CD4-positive, alpha-beta T cell (primary cell): Measurements from ENCODE around the gene WIZ. TPM values are rescaled to one million over a fixed set of nuclear protein-coding genes. Genes with fewer than 3 reads are reported as not detected.
A peak's percentile ranks its signal among the peaks of the same experiment; 100 is the strongest.

Experiments used
- ATAC-seq: fragments of 200-7000 bp; cut with Tn5 transposase; one replicate; pipeline ENCODE4 v1.10.0; 2022; ENCODE audit warnings: mild to moderate bottlenecking; ENCODE audit not compliant: poor library complexity
- CTCF ChIA-PET: fragments of 350-600 bp; sonication (Branson Sonifier 250); formaldehyde crosslinking; loops from one replicate; lab custom pipeline; 2021; ENCODE audit warnings: antibody characterized with exemption, inconsistent platforms; lab: Charles Lee
- POLR2A ChIA-PET: fragments of 350-600 bp; sonication (Branson Sonifier 250); formaldehyde crosslinking; loops from one replicate; lab custom pipeline; 2021; ENCODE audit warnings: antibody characterized with exemption, inconsistent platforms; lab: Charles Lee
- DNase-seq, 14 experiments: peaks; one replicate each; pipeline ENCODE4 v3.0.0-alpha.2; 2013 to 2020; ENCODE audit warnings: mixed read lengths in 2 of 14
- H3K27ac ChIP-seq, 2 donors: one replicate each; pipeline versions ENCODE4 v1.5.1 to v1.7.0; 2013; ENCODE audit warnings: low read length in 2 of 2, low read depth in 1 of 2, mild to moderate bottlenecking in 1 of 2
- H3K27me3 ChIP-seq, 2 experiments: 1 replicate in 1 of 2; 2 replicates in 1 of 2; pipeline versions ENCODE4 v1.6.1 to v1.7.0; 2013; ENCODE audit warnings: low read length in 2 of 2, control low read depth in 1 of 2, mild to moderate bottlenecking in 1 of 2, moderate library complexity in 1 of 2; ENCODE audit not compliant: insufficient read depth in 2 of 2, control insufficient read depth in 1 of 2
- H3K36me3 ChIP-seq: one replicate; pipeline ENCODE4 v1.6.1; 2013; ENCODE audit warnings: low read length, control low read depth; ENCODE audit not compliant: insufficient read depth
- H3K4me1 ChIP-seq: one replicate; pipeline ENCODE4 v1.6.1; 2013; ENCODE audit warnings: low read length, control low read depth; ENCODE audit not compliant: insufficient read depth
- H3K4me3 ChIP-seq: one replicate; pipeline ENCODE4 v1.5.1; 2013; ENCODE audit warnings: mild to moderate bottlenecking, low read length, moderate library complexity
- H3K9me3 ChIP-seq, 2 experiments: 1 replicate in 1 of 2; 2 replicates in 1 of 2; pipeline versions ENCODE4 v1.6.1 to v1.7.0; 2013; ENCODE audit warnings: low read length in 2 of 2, mild to moderate bottlenecking in 2 of 2, control low read depth in 1 of 2, moderate library complexity in 1 of 2; ENCODE audit not compliant: control insufficient read depth in 1 of 2, insufficient read depth in 1 of 2
- H3K27ac Mint-ChIP-seq: one replicate; pipeline ENCODE4 v1.8.0; 2020; ENCODE audit warnings: mixed read lengths
- H3K27me3 Mint-ChIP-seq: one replicate; pipeline ENCODE4 v1.8.0; 2021; ENCODE audit warnings: mixed read lengths
- H3K36me3 Mint-ChIP-seq: one replicate; pipeline ENCODE4 v1.8.0; 2021; ENCODE audit warnings: low read depth, mixed read lengths
- H3K4me1 Mint-ChIP-seq: one replicate; pipeline ENCODE4 v1.8.0; 2021; ENCODE audit warnings: low read depth, mixed read lengths
- H3K4me3 Mint-ChIP-seq: one replicate; pipeline ENCODE4 v1.8.0; 2020; ENCODE audit warnings: mild to moderate bottlenecking, mixed read lengths
- H3K9me3 Mint-ChIP-seq: one replicate; pipeline ENCODE4 v1.8.0; 2020; ENCODE audit warnings: mixed read lengths
- CTCF ChIP-seq: fragments of 200-600 bp; IDR thresholded peaks from one replicate; pipeline ENCODE4 v1.8.0; 2022; ENCODE audit warnings: antibody characterized with exemption, mild to moderate bottlenecking
- intact Hi-C, 2 experiments: fragments of 100-400 bp; cut with DNase I in 1 of 2; cut with micrococcal nuclease in 1 of 2; formaldehyde crosslinking; loops; one replicate each; pipeline versions ENCODE4 v1.15.1 to v1.9.0; 2023 to 2025; cut with DNase I, micrococcal nuclease
- total RNA-seq, 174 experiments: library from RNA in 2 of 174; stranded (reverse) in 2 of 174; gene quantifications; one replicate each; pipeline ENCODE4 v1.2.3 and lab custom pipeline; 2021 to 2026

Gene WIZ
- total RNA-seq, 2 experiments from 2014 or later: 12.9 to 14.3 TPM

- no peak overlapping the region for H3K4me3 ChIP-seq
- Mint-ChIP-seq H3K27me3 (no peaks in the 10 kb centered on the region), H3K27ac (no peak overlapping the region), H3K9me3 (no peaks in the 10 kb centered on the region), H3K36me3 (peaks cover 76% of the 10 kb centered on the region), H3K4me1 (peaks cover 16% of the 10 kb centered on the region), H3K4me3 (no peak overlapping the region)
- intact Hi-C loops: no loop called here
- DNase-seq (peak in 1 of 14 experiments; percentile 8), ATAC-seq (no peak)
- peaks cover 91% of the 10 kb centered on the region for H3K36me3 ChIP-seq
- ChIA-PET CTCF (interaction anchor here (1.1 kb wide), 1 partner anchor 18 kb away, joined by 3 read pairs; the partner anchor contains the start of gene AKAP8L), POLR2A (interaction anchor here (0.6 to 1.4 kb wide), 2 partner anchors 10 to 22 kb away, joined by 3 read pairs; partner anchors contain the start of gene AKAP8)
- no peak for TF ChIP-seq CTCF
- H3K4me1 ChIP-seq: peaks cover 4% of the 10 kb centered on the region
- no peaks in the 10 kb centered on the region for H3K27me3 ChIP-seq
- no peaks in the 10 kb centered on the region for H3K9me3 ChIP-seq
- H3K27ac ChIP-seq: no peak overlapping the region
These were observed 48.4 kb downstream of the WIZ start for GRCh38 chr19:15401397-15401710.

GRCh38 chr19:15400521-15401396 lies 49.0 kb downstream of the WIZ start:
- H3K27me3 Mint-ChIP-seq: no peaks in the 10 kb centered on the region
- H3K4me3 Mint-ChIP-seq: no peak overlapping the region
- H3K27ac ChIP-seq: no peak overlapping the region
- intact Hi-C loops: no loop called here
- peaks cover 76% of the 10 kb centered on the region for H3K36me3 Mint-ChIP-seq
- H3K36me3 ChIP-seq: peaks cover 92% of the 10 kb centered on the region
- H3K27ac Mint-ChIP-seq: no peak overlapping the region
- H3K9me3 ChIP-seq: no peaks in the 10 kb centered on the region
- ATAC-seq (no peak), DNase-seq (peak in 1 of 14 experiments; percentile 15)
- CTCF ChIA-PET: interaction anchor here (1.1 kb wide), 1 partner anchor 18 kb away, joined by 3 read pairs; the partner anchor contains the start of gene AKAP8L
- H3K4me1 Mint-ChIP-seq: peaks cover 11% of the 10 kb centered on the region
- no peak overlapping the region for H3K4me3 ChIP-seq
- no peaks in the 10 kb centered on the region for H3K9me3 Mint-ChIP-seq
- H3K27me3 ChIP-seq: no peaks in the 10 kb centered on the region
- H3K4me1 ChIP-seq: peaks cover 3% of the 10 kb centered on the region
- POLR2A ChIA-PET: interaction anchor here (0.6 kb wide), 1 partner anchor 22 kb away, joined by 3 read pairs; the partner anchor contains the start of gene AKAP8
- no peak for TF ChIP-seq CTCF

GRCh38 chr19:15399635-15400034 lies 50.1 kb downstream of the WIZ start:
- Histone ChIP-seq H3K36me3 (peaks cover 90% of the 10 kb centered on the region), H3K27me3 (no peaks in the 10 kb centered on the region), H3K27ac (no peak overlapping the region), H3K4me3 (no peak overlapping the region), H3K9me3 (no peaks in the 10 kb centered on the region), H3K4me1 (no peaks in the 10 kb centered on the region)
- Mint-ChIP-seq H3K4me3 (no peak overlapping the region), H3K27ac (no peak overlapping the region), H3K9me3 (no peaks in the 10 kb centered on the region), H3K4me1 (peaks cover 6% of the 10 kb centered on the region), H3K27me3 (no peaks in the 10 kb centered on the region), H3K36me3 (peaks cover 78% of the 10 kb centered on the region)
- DNase-seq: peak in 1 of 14 experiments; percentile 11
- intact Hi-C loops: no loop called here
- TF ChIP-seq CTCF: no peak
- no peak for ATAC-seq
- ChIA-PET CTCF (no interaction called here), POLR2A (interaction anchor here (0.6 kb wide), 1 partner anchor 20 kb away, joined by 3 read pairs; the partner anchor contains the start of gene AKAP8)
